Liver (tissue), 3 donors: ENCODE data around the gene RPL34.

Experiments used
- ATF3 ChIP-seq: IDR thresholded peaks from 2 replicates; pipeline ENCODE4 v1.6.1; 2016; ENCODE audit warnings: antibody characterized with exemption
- CTCF ChIP-seq: fragments of 150-350 bp; IDR thresholded peaks from 2 replicates; pipeline ENCODE4 v1.5.1; 2017; ENCODE audit warnings: improper control_type of control experiment, low read depth, low read length; ENCODE audit not compliant: missing input control
- GABPA ChIP-seq, 2 donors: IDR thresholded peaks in 1 of 2; conservative IDR thresholded peaks in 1 of 2; 2 replicates each; pipeline ENCODE4 v1.6.1; 2016; ENCODE audit warnings: antibody characterized with exemption in 2 of 2, mild to moderate bottlenecking in 1 of 2, moderate library complexity in 1 of 2
- JUND ChIP-seq, 2 donors: IDR thresholded peaks; 2 replicates each; pipeline ENCODE4 v1.6.1; 2016; ENCODE audit warnings: antibody characterized with exemption in 2 of 2
- MAX ChIP-seq: IDR thresholded peaks from 2 replicates; pipeline ENCODE4 v1.6.1; 2016; ENCODE audit warnings: antibody characterized with exemption
- RAD21 ChIP-seq, 2 donors: IDR thresholded peaks; 2 replicates each; pipeline ENCODE4 v1.6.1; 2016; ENCODE audit warnings: antibody characterized with exemption in 2 of 2, mild to moderate bottlenecking in 2 of 2
- TAF1 ChIP-seq: conservative IDR thresholded peaks from 2 replicates; pipeline ENCODE4 v1.6.1; 2016; ENCODE audit warnings: antibody characterized with exemption, mild to moderate bottlenecking
- donor health status: healthy.
- donor health status: healthy.

GRCh38 chr4:108588878-108589277 is 31.5 kb upstream of the RPL34 start:
- no peak for TF ChIP-seq CTCF
- TF ChIP-seq JUND (IDR thresholded peaks at IDR 0.05): no peak
- no peak for TF ChIP-seq GABPA (IDR thresholded peaks at IDR 0.05 in 1 of 2, conservative IDR thresholded peaks at IDR 0.05 in 1 of 2)
- TF ChIP-seq RAD21 (IDR thresholded peaks at IDR 0.05): no peak
- TF ChIP-seq MAX: no peak
- no peak for TF ChIP-seq TAF1
- TF ChIP-seq ATF3: no peak
